ENCODE data around the gene SARS1. TPM values are rescaled to one million over a fixed set of nuclear protein-coding genes. Genes with fewer than 3 reads are reported as not detected.

SARS1 gene
- total and polyA plus RNA-seq, 2 donors (not counting 1 experiment from before 2014, with no cell fraction given), result 59.1 to 115 TPM

DNA sequence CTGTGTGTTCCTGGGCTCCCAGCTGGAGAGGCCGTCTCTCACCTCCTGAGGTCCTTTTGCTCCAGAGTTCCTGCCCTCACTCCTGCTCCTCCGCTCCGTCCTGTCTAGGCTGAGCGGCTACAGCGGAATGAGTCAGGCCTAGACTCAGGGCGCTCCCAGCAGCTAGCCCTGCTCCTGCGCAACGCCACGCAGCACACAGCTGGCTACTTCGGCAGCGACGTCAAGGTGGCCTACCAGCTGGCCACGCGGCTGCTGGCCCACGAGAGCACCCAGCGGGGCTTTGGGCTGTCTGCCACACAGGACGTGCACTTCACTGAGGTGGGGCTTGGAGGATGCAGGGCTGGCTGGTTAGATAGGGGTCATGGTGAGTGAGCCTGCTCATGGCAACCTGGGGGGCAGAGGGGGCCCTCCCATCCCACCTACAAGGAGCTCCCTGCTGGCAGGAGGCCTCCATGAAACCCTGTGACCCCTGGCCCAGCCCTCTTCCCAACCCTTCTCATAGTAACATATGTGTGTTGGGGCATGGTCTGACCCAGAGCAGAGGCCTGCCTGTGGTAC, 54.1 kb downstream of the SARS1 start:
- Mint-ChIP-seq H3K9me3 (ENCODE audit: insufficient read depth) (no peaks in the 10 kb centered on the region), H3K27ac (no peak overlapping the region), H3K27me3 (peaks cover 4% of the 10 kb centered on the region), H3K4me1 (peaks cover 4% of the 10 kb centered on the region), H3K4me3 (no peak overlapping the region)
- no peak overlapping the region for H2AFZ ChIP-seq (ENCODE audit: insufficient read depth, low read depth, low read length, poor library complexity, severe bottlenecking)
- peaks cover 0 to 3% of the 10 kb centered on the region in 2 donors for H3K4me1 ChIP-seq (ENCODE audit: control insufficient read depth in 2 of 2, insufficient read depth in 2 of 2, low read length in 2 of 2)
- no peak for TF ChIP-seq EZH2 (IDR thresholded peaks at IDR 0.05; ENCODE audit: borderline replicate concordance, insufficient read depth, low read depth, low read length, poor library complexity, severe bottlenecking)
- TF ChIP-seq, protein P1, sequence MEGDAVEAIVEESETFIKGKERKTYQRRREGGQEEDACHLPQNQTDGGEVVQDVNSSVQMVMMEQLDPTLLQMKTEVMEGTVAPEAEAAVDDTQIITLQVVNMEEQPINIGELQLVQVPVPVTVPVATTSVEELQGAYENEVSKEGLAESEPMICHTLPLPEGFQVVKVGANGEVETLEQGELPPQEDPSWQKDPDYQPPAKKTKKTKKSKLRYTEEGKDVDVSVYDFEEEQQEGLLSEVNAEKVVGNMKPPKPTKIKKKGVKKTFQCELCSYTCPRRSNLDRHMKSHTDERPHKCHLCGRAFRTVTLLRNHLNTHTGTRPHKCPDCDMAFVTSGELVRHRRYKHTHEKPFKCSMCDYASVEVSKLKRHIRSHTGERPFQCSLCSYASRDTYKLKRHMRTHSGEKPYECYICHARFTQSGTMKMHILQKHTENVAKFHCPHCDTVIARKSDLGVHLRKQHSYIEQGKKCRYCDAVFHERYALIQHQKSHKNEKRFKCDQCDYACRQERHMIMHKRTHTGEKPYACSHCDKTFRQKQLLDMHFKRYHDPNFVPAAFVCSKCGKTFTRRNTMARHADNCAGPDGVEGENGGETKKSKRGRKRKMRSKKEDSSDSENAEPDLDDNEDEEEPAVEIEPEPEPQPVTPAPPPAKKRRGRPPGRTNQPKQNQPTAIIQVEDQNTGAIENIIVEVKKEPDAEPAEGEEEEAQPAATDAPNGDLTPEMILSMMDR (IDR thresholded peaks at IDR 0.05), result no peak
- H3K36me3 ChIP-seq (replicated peaks in 1 of 2; ENCODE audit: control extremely low read depth in 1 of 2, control insufficient read depth in 1 of 2, extremely low read depth in 1 of 2, insufficient read depth in 2 of 2, low read length in 1 of 2), result no peaks in the 10 kb centered on the region
- 97% methylated on average over 17 of the region's 17 CpGs for WGBS (ENCODE audit: insufficient coverage)
- intact Hi-C loops (cut with micrococcal nuclease), result no loop called here
- H3K4me2 ChIP-seq (replicated peaks; ENCODE audit: low read depth, low read length, poor library complexity, severe bottlenecking), result no peak overlapping the region
- ChIA-PET POLR2A (no interaction called here), CTCF (interaction anchor here (1.2 to 2.6 kb wide), 3 partner anchors 9 to 262 kb away, joined by 3 to 9 read pairs (median 3); partner anchors contain the start of gene SORT1)
- H3K9ac ChIP-seq (ENCODE audit: low read length), result no peak overlapping the region
- no peaks in the 10 kb centered on the region for H4K20me1 ChIP-seq (ENCODE audit: control insufficient read depth, insufficient read depth, low read length, poor library complexity, severe bottlenecking)
- ATAC-seq (ENCODE audit: low read depth), result no peak
- H3K27me3 ChIP-seq (replicated peaks in 1 of 4; ENCODE audit: control extremely low read depth in 1 of 4, control insufficient read depth in 3 of 4, insufficient read depth in 4 of 4, low read length in 3 of 4), result peaks cover 0 to 1% (median 0%) of the 10 kb centered on the region in 4 experiments
- DNase-seq, result no peak
- no peak overlapping the region for H3K4me3 ChIP-seq (ENCODE audit: control extremely low read depth in 1 of 5, extremely low read depth in 1 of 5, insufficient read depth in 1 of 5, low read depth in 2 of 5, low read length in 4 of 5)
- H3K79me2 ChIP-seq (ENCODE audit: control insufficient read depth, insufficient read depth, low read length), result no peaks in the 10 kb centered on the region
- no peaks in the 10 kb centered on the region for H3K9me3 ChIP-seq (ENCODE audit: control extremely low read depth in 1 of 3, control insufficient read depth in 2 of 3, insufficient read depth in 1 of 3, low read length in 2 of 3)
- H3K27ac ChIP-seq (ENCODE audit: low read length in 2 of 2), result no peak overlapping the region

DNA sequence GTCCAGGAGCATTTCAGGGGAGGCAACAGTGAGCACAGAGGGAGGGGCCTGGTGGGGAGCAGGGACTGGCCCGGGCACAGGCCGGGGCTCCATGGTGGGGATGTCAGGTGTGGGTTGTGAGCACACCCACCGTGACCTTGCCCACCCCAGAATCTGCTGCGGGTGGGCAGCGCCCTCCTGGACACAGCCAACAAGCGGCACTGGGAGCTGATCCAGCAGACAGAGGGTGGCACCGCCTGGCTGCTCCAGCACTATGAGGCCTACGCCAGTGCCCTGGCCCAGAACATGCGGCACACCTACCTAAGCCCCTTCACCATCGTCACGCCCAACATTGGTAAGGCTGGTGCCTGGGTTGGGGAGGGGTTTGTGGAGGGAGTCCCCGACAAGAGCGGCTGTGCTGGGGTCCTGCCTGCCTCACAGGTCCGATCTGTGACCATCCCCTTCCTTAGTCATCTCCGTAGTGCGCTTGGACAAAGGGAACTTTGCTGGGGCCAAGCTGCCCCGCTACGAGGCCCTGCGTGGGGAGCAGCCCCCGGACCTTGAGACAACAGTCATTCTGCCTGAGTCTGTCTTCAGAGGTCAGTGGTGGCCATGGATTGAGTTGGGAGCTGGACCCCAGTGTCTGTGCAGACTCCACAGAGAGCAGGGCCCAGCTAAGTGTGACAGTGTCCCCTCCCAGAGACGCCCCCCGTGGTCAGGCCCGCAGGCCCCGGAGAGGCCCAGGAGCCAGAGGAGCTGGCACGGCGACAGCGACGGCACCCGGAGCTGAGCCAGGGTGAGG, 54.9 kb downstream of the SARS1 start:
- Histone ChIP-seq H3K79me2 (ENCODE audit: control insufficient read depth, insufficient read depth, low read length) (no peaks in the 10 kb centered on the region), H3K27ac (ENCODE audit: low read length in 2 of 2) (no peak overlapping the region), H3K4me3 (ENCODE audit: control extremely low read depth in 1 of 5, extremely low read depth in 1 of 5, insufficient read depth in 1 of 5, low read depth in 2 of 5, low read length in 4 of 5) (no peak overlapping the region), H3K36me3 (replicated peaks in 1 of 2; ENCODE audit: control extremely low read depth in 1 of 2, control insufficient read depth in 1 of 2, extremely low read depth in 1 of 2, insufficient read depth in 2 of 2, low read length in 1 of 2) (no peaks in the 10 kb centered on the region), H3K4me2 (replicated peaks; ENCODE audit: low read depth, low read length, poor library complexity, severe bottlenecking) (no peak overlapping the region), H3K27me3 (replicated peaks in 1 of 4; ENCODE audit: control extremely low read depth in 1 of 4, control insufficient read depth in 3 of 4, insufficient read depth in 4 of 4, low read length in 3 of 4) (no peaks in the 10 kb centered on the region), H4K20me1 (ENCODE audit: control insufficient read depth, insufficient read depth, low read length, poor library complexity, severe bottlenecking) (no peaks in the 10 kb centered on the region), H3K9me3 (ENCODE audit: control extremely low read depth in 1 of 3, control insufficient read depth in 2 of 3, insufficient read depth in 1 of 3, low read length in 2 of 3) (no peaks in the 10 kb centered on the region), H3K9ac (ENCODE audit: low read length) (no peak overlapping the region), H3K4me1 (ENCODE audit: control insufficient read depth in 2 of 2, insufficient read depth in 2 of 2, low read length in 2 of 2) (no peaks in the 10 kb centered on the region), H2AFZ (ENCODE audit: insufficient read depth, low read depth, low read length, poor library complexity, severe bottlenecking) (no peak overlapping the region)
- intact Hi-C loops (cut with micrococcal nuclease), result no loop called here
- ChIA-PET POLR2A (no interaction called here), CTCF (interaction anchor here (0.9 to 2.6 kb wide), 3 partner anchors 10 to 261 kb away, joined by 3 to 9 read pairs (median 3); partner anchors contain the start of gene SORT1)
- H3K27ac Mint-ChIP-seq, result no peak overlapping the region
- H3K9me3 Mint-ChIP-seq (ENCODE audit: insufficient read depth), result no peaks in the 10 kb centered on the region
- no peak overlapping the region for H3K4me3 Mint-ChIP-seq
- WGBS (ENCODE audit: insufficient coverage), result 96% methylated on average over 25 of the region's 29 CpGs
- peaks cover 2% of the 10 kb centered on the region for H3K4me1 Mint-ChIP-seq
- DNase-seq (no peak), ATAC-seq (ENCODE audit: low read depth) (no peak)
- TF ChIP-seq EZH2 (IDR thresholded peaks at IDR 0.05; ENCODE audit: borderline replicate concordance, insufficient read depth, low read depth, low read length, poor library complexity, severe bottlenecking), result no peak
- TF ChIP-seq, protein P1 (IDR thresholded peaks at IDR 0.05), result no peak
- H3K27me3 Mint-ChIP-seq, result peaks cover 2% of the 10 kb centered on the region

All from B cell (primary cell).